K562 (cell line): ENCODE measurements around the gene JKAMP. TPM values are rescaled to one million over a fixed set of nuclear protein-coding genes. Genes with fewer than 3 reads are reported as not detected.

Source experiments
- ATAC-seq: fragments of 200-7000 bp; cut with Tn5 transposase; 3 replicates; pipeline ENCODE4 v1.9.1; 2020; ENCODE audit warnings: moderate library complexity
- BruUV-seq: library from RNA; stranded (reverse); fragments of 400-500 nt; replicated peaks from 2 replicates; lab custom pipeline; 2021; lab: Mats Ljungman, UMichigan
- CTCF ChIA-PET: fragments of 300-600 bp; formaldehyde crosslinking; extraction: SDS; loops from one replicate; lab custom pipeline; 2021; ENCODE audit warnings: low intra/inter-chr PET ratio; lab: Yijun Ruan, JAX
- POLR2A ChIA-PET: fragments of 300-600, 350-650 bp; sonication (Branson Sonifier 250); formaldehyde crosslinking; extraction: SDS; loops from one replicate; lab custom pipeline; 2021; ENCODE audit warnings: antibody characterized with exemption, inconsistent platforms; lab: Yijun Ruan, JAX
- DNase-seq, 4 experiments: peaks; one replicate each; pipeline versions ENCODE4 v3.0.0 to v3.0.0-alpha.2; 2011 to 2018; ENCODE audit warnings: low spot score in 3 of 4, mixed read lengths in 3 of 4; ENCODE audit errors: extremely low read depth in 1 of 4
- FAIRE-seq: peaks from 2 replicates; lab custom pipeline; 2011; peaks lifted over from hg19 to GRCh38; lab: Jason Lieb, UNC
- H2AFZ ChIP-seq: 2 replicates; pipeline ENCODE4 v1.6.0; 2011; ENCODE audit warnings: low read depth, low read length, control low read depth, inconsistent platforms
- H3K27ac ChIP-seq: fragments of 200-600 bp; 3 replicates; pipeline ENCODE4 v1.8.0; 2011; ENCODE audit warnings: low read depth, mild to moderate bottlenecking, control low read depth, inconsistent platforms, low read length, moderate library complexity, mixed read lengths; ENCODE audit errors: extremely low read depth
- H3K27me3 ChIP-seq, 2 experiments: fragments of 300-600 bp in 1 of 2; 2 replicates in 1 of 2; 3 replicates in 1 of 2; pipeline versions ENCODE4 v1.6.0 to v1.8.0; 2011; ENCODE audit warnings: inconsistent platforms in 2 of 2, low read length in 2 of 2, mild to moderate bottlenecking in 1 of 2, mixed read lengths in 1 of 2, moderate library complexity in 1 of 2; ENCODE audit not compliant: control insufficient read depth in 2 of 2, insufficient read depth in 2 of 2
- H3K36me3 ChIP-seq: fragments of 300-600 bp; 3 replicates; pipeline ENCODE4 v1.8.0; 2011; ENCODE audit warnings: mild to moderate bottlenecking, low read length, inconsistent platforms; ENCODE audit not compliant: control insufficient read depth, insufficient read depth
- H3K4me1 ChIP-seq, 2 experiments: fragments of 200-600 bp in 1 of 2; replicated peaks in 1 of 2; 2 replicates in 1 of 2; 3 replicates in 1 of 2; pipeline versions ENCODE4 v1.5.1 to v1.8.0; 2011; ENCODE audit warnings: inconsistent platforms in 2 of 2, low read length in 2 of 2, mild to moderate bottlenecking in 1 of 2, mixed read lengths in 1 of 2, moderate library complexity in 1 of 2; ENCODE audit not compliant: control insufficient read depth in 2 of 2, insufficient read depth in 2 of 2
- H3K4me2 ChIP-seq: 2 replicates; pipeline ENCODE4 v1.6.1; 2011; ENCODE audit warnings: low read length, control low read depth, inconsistent platforms, mixed read lengths; ENCODE audit not compliant: insufficient read depth
- H3K4me3 ChIP-seq: fragments of 200-600 bp; sonication (generic), shearing (Covaris generic); 2 replicates; pipeline ENCODE4 v1.5.1; 2016; ENCODE audit warnings: control low read depth, inconsistent platforms
- H3K79me2 ChIP-seq: fragments of 200-600 bp; 3 replicates; pipeline ENCODE4 v1.8.0; 2011; ENCODE audit warnings: low read length, inconsistent platforms; ENCODE audit not compliant: control insufficient read depth, insufficient read depth
- H3K9ac ChIP-seq, 2 experiments: 2 replicates each; pipeline versions ENCODE4 v1.6.0 to v1.6.1; 2011; ENCODE audit warnings: low read depth in 2 of 2, low read length in 2 of 2, control low read depth in 1 of 2, inconsistent platforms in 1 of 2, mild to moderate bottlenecking in 1 of 2, mixed read lengths in 1 of 2; ENCODE audit not compliant: insufficient read depth in 1 of 2
- H3K9me1 ChIP-seq: one replicate; pipeline ENCODE4 v1.6.0; 2011; ENCODE audit warnings: inconsistent platforms, mild to moderate bottlenecking, low read length, moderate library complexity; ENCODE audit not compliant: control insufficient read depth, insufficient read depth
- H3K9me3 ChIP-seq: replicated peaks from 2 replicates; pipeline ENCODE4 v1.5.1; 2011; ENCODE audit warnings: low read depth, low read length, inconsistent platforms; ENCODE audit not compliant: control insufficient read depth, insufficient read depth
- H4K20me1 ChIP-seq: replicated peaks from 2 replicates; pipeline ENCODE4 v1.6.1; 2011; ENCODE audit warnings: low read length, inconsistent platforms, mixed read lengths; ENCODE audit not compliant: control insufficient read depth, insufficient read depth
- CHD2 ChIP-seq: IDR thresholded peaks from 2 replicates; pipeline ENCODE4 v1.6.1; 2011; ENCODE audit warnings: low read depth, low read length
- HNRNPK ChIP-seq: fragments of 200-400 bp; formaldehyde crosslinking; IDR thresholded peaks from one replicate; pipeline ENCODE4 v1.6.1; 2018; ENCODE audit warnings: mild to moderate bottlenecking, low read depth, low read length; ENCODE audit not compliant: poor library complexity, severe bottlenecking
- MAZ ChIP-seq, 2 experiments: fragments of 450-650 bp in 1 of 2; sonication (generic) in 1 of 2; formaldehyde crosslinking; IDR thresholded peaks in 1 of 2; conservative IDR thresholded peaks in 1 of 2; 2 replicates each; pipeline versions ENCODE4 v1.4.0 to v1.5.0; 2020; ENCODE audit warnings: mild to moderate bottlenecking in 1 of 2, missing genetic modification reagents in 1 of 2
- NEUROD1 ChIP-seq: fragments of 150-350 bp; IDR thresholded peaks from 2 replicates; pipeline ENCODE4 v1.6.1; 2014; ENCODE audit warnings: borderline replicate concordance, low read length, low read depth; ENCODE audit not compliant: partially characterized antibody
- POU5F1 ChIP-seq: fragments of 150-350 bp; IDR thresholded peaks from 2 replicates; pipeline ENCODE4 v1.6.1; 2014; ENCODE audit warnings: borderline replicate concordance, low read length, low read depth, mild to moderate bottlenecking; ENCODE audit not compliant: partially characterized antibody
- in situ Hi-C: fragments of 300-500 bp; cut with MboI; formaldehyde crosslinking; loops from 4 replicates; pipeline ENCODE4 v1.15.0; 2018; ENCODE audit warnings: inconsistent platforms, mixed read lengths
- intact Hi-C: fragments of 100-400 bp; cut with micrococcal nuclease; formaldehyde crosslinking; loops from 2 replicates; pipeline ENCODE4 v1.14.2; 2022
- polyA plus RNA-seq, 8 experiments: library from polyadenylated mRNA; depleted of rRNA in 4 of 8; stranded (reverse) in 5 of 8; unstranded in 3 of 8; fragments of >200 nt; fragmentation: Nextera tagmentation in 2 of 8; fragmentation: Illumina TruSeq in 1 of 8; extraction: Ambion mirVana in 2 of 8; extraction: Trizol in 1 of 8; gene quantifications; 2 replicates each; pipeline versions ENCODE4 v1.2.1 to v1.2.3, GENCODE V29; 2011 to 2014; ENCODE audit warnings: inconsistent platforms in 1 of 8, missing spikeins in 1 of 8
- total RNA-seq, 7 experiments: library from RNA; depleted of rRNA in 6 of 7; stranded (reverse); fragments of >200 nt in 6 of 7; fragmentation: Illumina TruSeq in 2 of 7; extraction: Trizol in 2 of 7; gene quantifications; 2 replicates each; pipeline versions ENCODE4 v1.2.1 to v1.2.3, GENCODE V29; 2011 to 2021; ENCODE audit warnings: low replicate concordance in 1 of 7
- TF ChIP-seq, protein P1 (sequence below): fragments of 250-450 bp; sonication (Bioruptor Pico); IDR thresholded peaks from 2 replicates; pipeline ENCODE4 v1.4.0; 2020; ENCODE audit warnings: mild to moderate bottlenecking, moderate library complexity, borderline replicate concordance

Gene JKAMP
- total and polyA plus RNA-seq, 9 of the 15 experiments (the other 6 are each of a cell fraction or from before 2014, with no cell fraction given): 19.3 to 119 (median 33.8) TPM

GRCh38 chr14:59529189-59529588 is 44.9 kb downstream of the JKAMP start (continued):
- TF ChIP-seq, protein P1, sequence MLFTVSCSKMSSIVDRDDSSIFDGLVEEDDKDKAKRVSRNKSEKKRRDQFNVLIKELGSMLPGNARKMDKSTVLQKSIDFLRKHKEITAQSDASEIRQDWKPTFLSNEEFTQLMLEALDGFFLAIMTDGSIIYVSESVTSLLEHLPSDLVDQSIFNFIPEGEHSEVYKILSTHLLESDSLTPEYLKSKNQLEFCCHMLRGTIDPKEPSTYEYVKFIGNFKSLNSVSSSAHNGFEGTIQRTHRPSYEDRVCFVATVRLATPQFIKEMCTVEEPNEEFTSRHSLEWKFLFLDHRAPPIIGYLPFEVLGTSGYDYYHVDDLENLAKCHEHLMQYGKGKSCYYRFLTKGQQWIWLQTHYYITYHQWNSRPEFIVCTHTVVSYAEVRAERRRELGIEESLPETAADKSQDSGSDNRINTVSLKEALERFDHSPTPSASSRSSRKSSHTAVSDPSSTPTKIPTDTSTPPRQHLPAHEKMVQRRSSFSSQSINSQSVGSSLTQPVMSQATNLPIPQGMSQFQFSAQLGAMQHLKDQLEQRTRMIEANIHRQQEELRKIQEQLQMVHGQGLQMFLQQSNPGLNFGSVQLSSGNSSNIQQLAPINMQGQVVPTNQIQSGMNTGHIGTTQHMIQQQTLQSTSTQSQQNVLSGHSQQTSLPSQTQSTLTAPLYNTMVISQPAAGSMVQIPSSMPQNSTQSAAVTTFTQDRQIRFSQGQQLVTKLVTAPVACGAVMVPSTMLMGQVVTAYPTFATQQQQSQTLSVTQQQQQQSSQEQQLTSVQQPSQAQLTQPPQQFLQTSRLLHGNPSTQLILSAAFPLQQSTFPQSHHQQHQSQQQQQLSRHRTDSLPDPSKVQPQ: no peak
- TF ChIP-seq, all 486 proteins: peak for 0

DNA sequence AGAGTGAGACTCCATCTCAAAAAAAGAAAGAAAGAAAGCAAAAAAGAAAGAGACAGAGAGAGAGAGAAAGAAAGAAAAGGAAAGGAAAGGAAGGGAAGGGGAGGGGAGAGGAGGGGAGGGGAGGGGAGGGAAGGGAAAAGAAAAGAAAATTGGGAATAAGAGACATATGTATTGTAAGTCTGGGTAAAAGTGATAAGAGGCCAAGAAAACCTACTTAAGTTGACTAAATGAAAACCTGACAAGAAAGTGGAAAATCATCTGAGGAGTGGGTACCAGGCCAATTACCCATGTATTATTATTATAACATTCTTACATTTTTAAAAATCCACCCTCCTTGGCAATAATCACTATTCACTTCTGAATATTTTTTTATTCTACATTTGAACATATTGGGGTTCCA is 46.0 kb downstream of the JKAMP start:
- no peak overlapping the region for H3K4me2 ChIP-seq
- BruUV-seq: no TSS peak
- H3K4me1 ChIP-seq: no peaks in the 10 kb centered on the region
- DNase-seq (no peak), FAIRE-seq (no peak), ATAC-seq (no peak)
- intact Hi-C loops (no loop called here), in situ Hi-C loops (no loop called here)
- no peak overlapping the region for H3K4me3 ChIP-seq
- H3K9me1 ChIP-seq: no peaks in the 10 kb centered on the region
- H3K79me2 ChIP-seq: no peaks in the 10 kb centered on the region
- H2AFZ ChIP-seq: no peak overlapping the region
- POLR2A ChIA-PET: no interaction called here
- CTCF ChIA-PET: no interaction called here
- no peaks in the 10 kb centered on the region for H4K20me1 ChIP-seq
- H3K27me3 ChIP-seq: no peaks in the 10 kb centered on the region
- TF ChIP-seq NEUROD1 (no peak), CHD2 (no peak), MAZ (CRISPR knock-in tag; conservative IDR thresholded peaks at IDR 0.05 in 1 of 2, IDR thresholded peaks at IDR 0.05 in 1 of 2) (no peak), POU5F1 (no peak), HNRNPK (peak; percentile 54)
- TF ChIP-seq, all 486 proteins: peak for 1
- no peak overlapping the region for H3K27ac ChIP-seq
- no peak overlapping the region for H3K9ac ChIP-seq
- H3K9me3 ChIP-seq: no peaks in the 10 kb centered on the region
- H3K36me3 ChIP-seq: no peaks in the 10 kb centered on the region
